ENCODE results near the gene NEK11.

- TF ChIP-seq CTCF (IDR thresholded peaks at IDR 0.05; ENCODE audit: borderline replicate concordance, extremely low read depth, low read length, poor library complexity, severe bottlenecking) (no peak), EZH2 (IDR thresholded peaks at IDR 0.05; ENCODE audit: borderline replicate concordance, low read depth, low read length, severe bottlenecking) (no peak)
These were observed 174.0 kb downstream of the NEK11 start for GRCh38 chr3:131200636-131201199.

Measured in DND-41 (cell line).